HG03280 (cell line): Measurements from ENCODE around the gene ADAMTS2.
"Not testable (repeated sequence)": the region's sequence is repeated elsewhere in the genome, so short reads cannot be mapped to it uniquely, and the experiment has no call there.

Source experiments
- ATAC-seq: cut with Tn5 transposase; IDR thresholded peaks from one replicate; pipeline ENCODE4 v1.9.1; 2021; ENCODE audit warnings: mild to moderate bottlenecking, moderate library complexity; ENCODE audit not compliant: unreplicated experiment

ADAMTS2 gene

DNA sequence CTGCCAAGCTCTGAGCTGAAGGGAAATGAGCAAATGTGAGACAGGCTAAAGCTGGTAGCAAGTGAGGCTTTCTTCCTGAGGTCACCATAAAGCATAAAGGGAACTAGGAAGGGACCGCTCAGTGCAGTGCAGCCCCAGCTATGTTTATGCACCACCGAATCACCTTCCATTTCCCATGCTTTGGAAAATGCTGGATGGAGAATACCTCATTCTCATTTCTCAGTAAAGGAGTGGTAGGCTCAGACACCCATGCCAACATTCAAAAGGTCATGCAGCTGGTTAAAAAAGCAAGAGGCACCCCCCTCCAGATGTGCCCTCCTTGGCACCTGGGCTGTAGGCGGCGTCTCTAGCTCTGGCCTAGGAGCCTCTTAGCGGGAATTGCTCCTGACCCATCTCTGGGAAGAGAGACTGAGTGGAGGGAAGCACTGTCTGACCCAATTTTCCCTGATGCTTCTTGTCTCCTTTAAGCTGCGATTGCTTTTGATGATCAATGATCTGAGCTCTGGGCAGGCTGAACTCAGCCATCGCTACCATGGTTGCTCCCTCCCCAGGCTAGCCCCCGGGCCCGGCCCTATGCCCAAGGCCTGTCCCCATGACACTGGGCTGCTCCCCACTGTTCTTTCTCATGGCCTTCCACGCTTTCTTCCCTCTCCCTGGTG lies 226.4 kb downstream of the ADAMTS2 start:
- no peak for ATAC-seq

DNA sequence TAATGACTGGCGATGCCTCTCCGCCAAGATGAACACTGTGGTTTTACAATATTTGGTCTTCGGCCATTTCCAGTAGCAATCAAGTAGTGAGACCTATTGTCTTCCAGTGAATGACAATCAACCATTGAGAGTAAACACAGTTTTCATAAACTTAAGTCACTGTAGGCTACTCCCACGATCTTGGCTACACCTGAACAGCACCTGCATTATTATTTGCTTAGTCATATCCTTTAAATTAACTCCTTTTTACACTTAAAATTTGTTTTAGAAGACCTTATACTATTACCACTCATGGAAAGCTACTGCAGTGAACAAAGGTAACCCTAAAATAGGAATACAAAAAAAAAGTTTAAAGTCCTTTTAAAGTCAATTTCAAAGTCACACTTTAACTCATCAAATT lies 226.9 kb downstream of the ADAMTS2 start:
- no peak for ATAC-seq

DNA sequence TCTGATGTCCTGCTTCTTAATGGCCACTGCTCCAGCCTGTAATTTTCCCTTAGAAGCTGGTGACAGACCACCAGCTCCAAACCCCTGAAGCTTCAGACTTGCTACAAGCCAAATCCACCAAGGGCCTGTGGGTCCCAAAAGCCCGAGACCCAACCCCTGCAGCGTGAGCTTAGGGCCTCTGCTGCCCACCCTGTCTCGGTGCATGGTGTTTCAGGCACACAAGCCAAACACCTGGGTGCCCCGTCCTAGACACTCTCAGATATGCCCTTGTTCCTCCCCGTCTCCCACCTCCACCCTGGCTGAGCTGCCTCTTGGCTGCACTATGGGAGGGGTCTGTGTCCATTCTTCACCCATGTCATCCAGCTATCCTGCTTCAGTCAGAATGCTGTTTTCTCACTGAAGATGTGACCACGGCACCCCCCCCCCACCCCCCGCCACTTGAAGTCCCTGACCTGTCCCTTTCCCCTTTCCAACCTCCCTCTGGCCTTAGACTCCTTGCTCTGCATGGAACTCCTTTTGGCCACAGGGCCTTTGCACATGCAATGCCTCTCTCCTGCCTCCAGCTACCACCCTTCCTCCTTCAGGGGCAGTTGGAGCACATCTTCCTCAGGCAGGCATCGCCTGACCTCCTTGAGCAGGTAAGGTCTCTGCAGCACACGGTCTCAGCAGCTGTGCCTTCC lies 229.3 kb downstream of the ADAMTS2 start:
- no peak for ATAC-seq

DNA sequence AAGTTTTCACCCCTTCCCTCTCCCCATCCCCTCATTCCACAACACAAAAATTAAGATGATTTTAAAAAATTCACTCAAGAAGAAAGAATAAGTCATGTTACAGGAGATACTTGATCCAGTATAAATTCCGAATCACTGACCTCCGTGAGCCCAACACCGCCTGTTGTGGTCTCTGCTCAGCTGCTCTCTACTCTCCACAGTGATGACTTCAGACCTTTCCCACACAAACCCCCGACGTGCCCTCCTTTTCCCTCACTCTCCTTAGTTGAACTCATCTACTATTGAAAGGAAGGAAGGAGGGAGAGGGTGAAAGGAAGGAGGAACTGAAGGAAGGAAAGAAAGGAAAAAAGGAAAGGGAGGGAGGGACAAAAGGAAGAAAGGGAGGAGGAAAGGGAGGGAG lies 230.0 kb downstream of the ADAMTS2 start:
- no peak for ATAC-seq

DNA sequence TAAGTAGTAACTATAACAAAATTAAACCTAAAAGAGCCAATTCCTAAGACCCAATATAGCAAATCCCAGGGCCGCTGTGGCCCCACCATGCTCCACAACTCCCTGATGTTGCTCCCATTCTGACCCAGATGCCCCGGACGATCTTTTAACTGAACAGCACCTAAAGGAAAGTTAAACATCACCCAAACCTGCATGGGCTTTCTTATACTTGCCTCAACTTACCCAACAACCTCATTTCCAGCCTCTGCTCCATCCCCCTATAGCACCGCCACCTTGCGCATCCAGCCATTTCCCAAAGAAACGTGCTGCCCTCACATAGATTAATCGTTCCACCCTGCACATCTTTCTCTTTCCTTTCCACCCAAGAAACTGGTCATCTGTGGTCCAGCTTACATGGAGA lies 230.5 kb downstream of the ADAMTS2 start:
- no peak for ATAC-seq

DNA sequence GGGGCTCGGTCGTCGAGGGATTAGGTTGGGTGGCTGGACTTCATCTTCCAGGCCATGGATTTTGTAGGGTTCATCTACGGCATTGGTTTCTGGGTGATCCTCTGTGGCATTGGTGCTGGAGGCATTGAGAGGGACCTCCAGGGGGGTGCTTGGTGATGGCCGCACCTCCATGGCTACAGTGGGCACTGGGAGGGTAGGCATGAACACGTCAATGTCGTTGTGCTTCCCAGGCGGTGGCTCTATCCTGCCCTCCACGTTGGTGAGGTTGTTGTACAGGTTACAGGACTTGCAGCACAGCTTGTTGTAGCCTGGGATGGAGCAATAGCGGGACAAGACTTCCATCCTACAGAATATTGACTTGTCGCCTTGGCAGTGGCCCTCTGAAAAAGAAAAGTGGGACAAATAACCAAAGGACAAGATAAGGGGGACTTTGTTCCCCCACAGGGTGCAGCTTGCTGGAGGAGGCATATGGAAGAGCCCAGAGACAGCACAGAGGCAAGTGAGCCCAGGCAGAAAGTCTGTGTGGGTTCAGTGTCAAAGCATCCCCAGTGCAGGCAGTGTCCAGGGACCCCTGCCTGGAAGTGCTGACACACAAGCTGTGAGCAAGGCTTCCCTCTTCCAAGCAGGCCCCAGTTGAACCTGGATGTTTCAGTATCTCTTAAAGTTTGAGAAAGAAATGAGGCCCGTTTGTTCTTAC lies 231.2 kb downstream of the ADAMTS2 start:
- ATAC-seq, result no peak

DNA sequence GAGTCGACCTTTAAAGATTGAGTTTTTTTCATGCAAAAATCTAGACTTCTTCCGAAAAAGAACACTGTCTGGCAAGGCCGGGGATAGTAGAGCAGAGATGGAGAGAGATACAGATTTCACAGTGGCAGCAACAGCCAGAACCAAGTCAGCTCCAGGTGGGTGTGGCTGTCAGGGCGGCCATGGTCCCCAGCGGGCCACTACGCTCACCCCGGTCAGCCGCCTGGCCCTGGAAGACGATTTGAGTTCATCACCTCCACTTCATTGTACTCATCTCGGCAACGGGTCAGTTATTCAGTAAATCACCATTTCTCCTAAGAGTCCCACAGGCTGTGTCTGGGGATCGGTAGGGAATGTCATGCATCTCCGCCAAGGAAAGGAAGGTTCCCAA lies 232.1 kb downstream of the ADAMTS2 start:
- no peak for ATAC-seq

DNA sequence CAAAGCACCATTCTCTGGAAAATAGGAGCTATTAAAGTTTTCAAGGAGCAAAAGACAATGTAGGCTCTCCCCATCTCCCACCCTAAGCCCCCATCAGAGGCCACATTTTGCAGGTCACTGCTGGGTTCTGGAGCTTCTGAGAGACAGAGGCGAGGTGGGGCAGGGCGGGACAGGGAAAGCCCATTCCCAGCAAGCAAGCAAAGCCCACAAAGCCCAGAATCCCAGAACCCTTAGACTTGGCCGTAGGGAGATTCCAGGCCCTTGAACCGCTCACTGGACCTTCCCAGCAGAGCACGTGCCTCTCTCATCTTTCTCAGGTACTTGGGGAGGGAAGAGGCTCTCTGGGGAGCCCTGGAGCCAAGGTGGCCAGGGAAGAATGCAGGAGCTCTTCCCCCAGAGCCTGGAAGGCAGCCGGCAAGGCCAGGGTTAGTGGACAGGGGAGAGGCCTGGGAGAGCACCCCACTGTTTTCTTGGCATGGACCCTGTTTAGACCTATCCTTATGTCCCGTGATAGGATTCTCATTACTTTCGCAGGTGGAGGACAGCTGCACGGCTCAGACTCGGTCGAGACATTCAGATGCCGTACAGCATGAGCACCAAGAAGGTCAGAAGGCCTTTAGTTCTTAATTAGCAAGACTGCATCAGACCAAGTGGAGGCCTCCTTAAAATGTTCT lies 232.7 kb downstream of the ADAMTS2 start:
- ATAC-seq, result no peak

DNA sequence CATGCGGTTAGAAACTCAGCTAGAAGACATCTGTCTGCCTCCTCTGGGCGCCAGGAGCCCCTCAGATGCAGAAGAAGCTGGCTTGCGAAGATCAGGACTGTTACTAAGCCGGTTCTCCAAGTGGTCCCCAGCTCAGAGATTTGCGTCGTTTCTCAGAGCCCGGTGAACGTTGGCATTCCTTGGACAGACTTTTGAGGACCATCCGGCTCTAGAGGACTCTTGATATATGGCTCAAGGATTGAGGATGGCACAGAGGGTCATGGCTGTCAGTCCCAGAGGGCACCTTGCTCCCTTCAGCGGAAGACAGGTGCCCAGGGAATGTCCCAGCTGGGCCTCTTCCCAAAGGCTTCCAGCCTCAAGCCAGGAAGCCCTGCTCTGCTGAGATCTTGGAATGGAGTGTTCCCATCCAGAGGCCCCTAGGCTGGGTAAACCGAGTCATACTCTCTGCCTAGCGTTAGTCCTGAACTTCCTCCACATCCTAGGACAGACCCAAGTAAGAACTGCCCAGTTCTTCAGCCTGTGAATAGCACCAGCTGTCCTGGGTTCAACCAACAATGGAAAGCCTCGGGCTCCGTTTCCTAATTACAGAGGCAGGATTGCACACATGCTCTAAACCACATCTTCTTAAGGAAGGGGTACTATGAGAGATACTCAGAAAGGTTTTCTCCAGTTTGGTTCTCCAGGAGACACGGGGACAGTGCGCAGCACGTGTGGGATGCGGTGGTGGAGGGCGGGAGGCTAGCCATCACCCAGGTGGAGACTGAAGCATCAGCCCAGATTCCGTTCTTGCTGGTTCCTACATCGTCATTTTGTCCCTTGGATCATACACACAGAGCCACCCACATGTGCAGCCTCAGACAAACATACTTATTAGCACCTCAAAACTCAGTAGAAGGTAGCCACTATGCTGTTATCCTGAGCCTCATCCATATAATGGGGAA lies 233.7 kb downstream of the ADAMTS2 start:
- ATAC-seq, result no peak

DNA sequence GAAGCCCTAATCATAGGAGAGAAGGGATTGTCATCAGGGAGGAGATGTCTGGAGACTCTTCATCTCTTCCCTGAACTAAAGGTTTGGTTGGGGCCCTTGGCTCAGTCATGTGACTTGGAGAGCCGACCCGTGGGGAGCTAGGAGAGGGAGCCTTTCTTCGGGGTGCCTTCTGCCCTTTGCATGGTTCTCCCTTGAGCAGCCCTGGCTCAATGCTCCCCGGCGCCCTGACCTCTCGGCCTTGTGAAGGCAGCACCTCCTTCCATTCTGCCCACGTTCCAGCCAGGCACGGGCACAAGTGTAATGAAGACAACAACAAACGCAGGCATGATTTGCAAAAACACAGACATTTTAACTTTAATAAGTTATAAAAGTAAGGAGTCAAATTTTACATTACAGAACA lies 234.7 kb downstream of the ADAMTS2 start:
- ATAC-seq, result no peak

DNA sequence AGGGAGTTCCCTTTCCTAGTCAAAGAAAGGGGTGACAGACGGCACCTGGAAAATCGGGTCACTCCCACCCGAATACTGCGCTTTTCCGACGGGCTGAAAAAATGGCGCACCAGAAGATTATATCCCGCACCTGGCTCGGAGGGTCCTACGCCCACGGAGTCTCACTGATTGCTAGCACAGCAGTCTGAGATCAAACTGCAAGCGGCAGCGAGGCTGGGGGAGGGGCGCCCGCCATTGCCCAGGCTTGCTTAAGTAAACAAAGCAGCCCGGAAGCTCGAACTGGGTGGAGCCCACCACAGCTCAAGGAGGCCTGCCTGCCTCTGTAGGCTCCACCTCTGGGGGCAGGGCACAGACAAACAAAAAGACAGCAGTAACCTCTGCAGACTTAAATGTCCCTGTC lies 244.0 kb downstream of the ADAMTS2 start:
- not testable (repeated sequence) for ATAC-seq

DNA sequence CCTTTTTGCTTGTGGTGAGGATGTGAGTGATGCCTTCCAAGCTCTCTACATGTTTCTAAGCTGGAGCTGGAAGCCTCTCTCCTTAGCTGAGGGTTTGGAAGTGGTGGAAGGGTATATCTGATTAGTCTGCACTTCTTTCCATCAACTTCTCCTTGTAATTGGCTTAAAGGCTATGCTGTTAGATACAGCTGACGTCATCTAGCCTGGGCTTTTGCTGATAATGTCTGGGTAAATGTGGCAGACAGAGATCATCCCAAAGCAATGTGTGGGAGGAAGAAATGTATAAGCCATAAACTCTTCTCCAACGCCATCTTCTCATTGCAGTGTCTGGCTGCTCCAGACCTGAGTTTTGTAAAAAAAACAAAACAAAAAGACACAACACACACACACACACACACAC lies 255.8 kb downstream of the ADAMTS2 start:
- ATAC-seq, result no peak

DNA sequence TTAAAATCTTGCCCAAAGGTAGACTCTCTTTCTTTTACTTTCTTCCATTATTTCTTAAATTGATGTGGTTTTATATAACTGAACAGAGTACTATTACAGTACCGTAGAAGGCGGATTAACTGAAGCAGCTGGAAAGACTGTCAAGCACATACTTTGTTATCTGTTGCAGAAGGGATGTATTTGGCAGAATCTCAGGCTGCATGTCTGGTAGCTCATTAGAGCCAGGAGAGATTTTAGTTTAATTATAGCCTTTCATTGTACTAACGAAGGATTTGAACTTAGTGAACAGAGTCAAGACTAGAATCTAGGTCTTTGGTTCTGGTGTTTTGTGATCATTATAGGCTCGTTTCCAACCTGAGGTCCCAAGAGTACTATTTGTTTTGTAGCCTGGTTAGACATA lies 264.5 kb downstream of the ADAMTS2 start:
- no peak for ATAC-seq

DNA sequence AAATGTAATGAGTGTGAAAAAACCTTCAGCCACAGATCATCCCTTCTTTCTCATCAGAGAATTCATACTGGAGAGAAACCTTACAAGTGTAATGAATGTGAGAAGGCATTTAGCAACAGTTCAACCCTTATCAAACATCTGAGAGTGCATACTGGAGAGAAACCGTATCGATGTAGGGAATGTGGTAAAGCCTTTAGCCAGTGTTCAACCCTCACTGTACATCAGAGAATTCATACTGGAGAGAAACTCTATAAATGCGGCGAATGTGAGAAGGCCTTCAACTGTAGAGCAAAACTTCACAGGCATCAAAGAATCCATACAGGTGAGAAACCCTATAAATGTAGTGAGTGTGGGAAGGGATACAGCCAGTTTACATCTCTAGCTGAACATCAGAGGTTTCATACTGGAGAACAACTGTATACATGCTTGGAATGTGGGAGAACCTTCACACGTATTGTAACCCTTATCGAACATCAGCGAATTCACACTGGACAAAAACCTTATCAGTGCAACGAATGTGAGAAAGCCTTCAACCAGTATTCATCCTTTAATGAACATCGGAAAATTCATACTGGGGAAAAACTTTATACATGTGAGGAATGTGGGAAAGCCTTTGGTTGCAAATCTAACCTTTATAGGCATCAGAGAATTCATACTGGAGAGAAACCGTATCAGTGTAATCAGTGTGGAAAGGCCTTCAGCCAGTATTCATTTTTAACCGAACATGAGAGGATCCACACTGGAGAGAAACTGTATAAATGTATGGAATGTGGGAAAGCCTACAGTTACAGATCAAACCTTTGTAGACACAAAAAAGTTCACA lies 265.9 kb downstream of the ADAMTS2 start:
- no peak for ATAC-seq

DNA sequence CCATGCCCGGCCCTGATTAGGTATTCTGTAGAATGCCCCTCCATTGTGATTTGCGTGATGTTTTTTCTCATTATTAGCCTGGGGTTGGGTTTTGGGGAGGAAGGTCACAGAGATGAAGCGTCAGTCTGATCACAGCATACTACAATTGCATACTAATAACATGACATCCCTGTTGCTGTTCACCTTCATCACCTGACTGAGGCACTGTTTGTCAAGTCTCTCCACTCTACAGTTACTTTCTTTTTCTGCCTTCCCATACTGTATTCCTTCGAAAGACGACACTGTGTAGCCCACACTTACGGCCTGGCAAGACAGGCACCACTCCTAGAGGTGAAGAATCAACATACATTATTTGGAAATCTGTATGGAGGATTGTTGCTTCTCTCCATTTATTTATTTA lies 279.6 kb downstream of the ADAMTS2 start:
- no peak for ATAC-seq

DNA sequence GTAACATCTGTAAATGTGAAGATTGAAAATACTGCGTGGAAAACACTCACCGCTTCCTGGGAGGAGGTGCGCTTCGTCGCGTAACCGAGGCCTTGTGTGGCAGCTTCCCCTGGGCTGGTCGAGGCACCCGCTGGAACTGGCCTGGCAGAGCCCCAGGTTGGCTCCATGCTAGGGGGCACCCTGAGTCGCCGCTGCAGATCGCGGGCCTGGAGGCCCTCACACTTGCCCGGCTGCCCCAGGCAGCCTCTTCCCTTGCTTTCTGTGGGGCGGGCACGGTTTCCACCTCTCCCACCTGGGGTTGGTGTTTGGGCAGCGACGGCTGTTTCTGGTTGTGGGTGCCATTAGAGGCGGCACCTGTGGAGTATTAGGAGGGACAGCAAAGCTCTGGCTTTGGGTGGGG lies 284.2 kb downstream of the ADAMTS2 start:
- no peak for ATAC-seq
